Transverse colon (tissue), 4 donors: Measurements from ENCODE around the gene NUDCD3. TPM values are rescaled to one million over a fixed set of nuclear protein-coding genes. Genes with fewer than 3 reads are reported as not detected.

Experiments
- DNase-seq: peaks from one replicate; pipeline ENCODE4 v3.0.0-alpha.2; 2019
- H3K27ac ChIP-seq, 4 donors: fragments of 200-600 bp; sonication (generic); 2 replicates each; pipeline ENCODE4 v1.5.1; 2016 to 2018; ENCODE audit warnings: inconsistent platforms in 4 of 4
- H3K27me3 ChIP-seq: fragments of 200-600 bp; sonication (generic); 2 replicates; pipeline ENCODE4 v1.5.1; 2017; ENCODE audit warnings: inconsistent platforms
- H3K36me3 ChIP-seq, 4 donors: fragments of 200-600 bp; sonication (generic); 2 replicates each; pipeline ENCODE4 v1.5.1; 2017 to 2019; ENCODE audit warnings: inconsistent platforms in 4 of 4
- H3K4me1 ChIP-seq, 4 donors: fragments of 200-600 bp; sonication (generic); 2 replicates each; pipeline ENCODE4 v1.5.1; 2017 to 2020; ENCODE audit warnings: inconsistent platforms in 4 of 4
- H3K4me3 ChIP-seq, 4 donors: fragments of 200-600 bp; sonication (generic); 1 replicate in 1 of 4; 2 replicates in 3 of 4; pipeline versions ENCODE4 v1.5.1 to v1.6.1; 2017 to 2019; ENCODE audit warnings: inconsistent platforms in 4 of 4
- H3K9me3 ChIP-seq, 2 donors: fragments of 200-600 bp; sonication (generic); 2 replicates each; pipeline ENCODE4 v1.5.1; 2017 to 2019; ENCODE audit warnings: inconsistent platforms in 2 of 2
- EP300 ChIP-seq: sonication (generic); formaldehyde crosslinking; IDR thresholded peaks from one replicate; pipeline ENCODE4 v1.6.1; 2017; ENCODE audit warnings: antibody characterized with exemption, low read depth
- POLR2A ChIP-seq: fragments of 450-650 bp; IDR thresholded peaks from one replicate; pipeline ENCODE4 v1.6.1; 2016; ENCODE audit warnings: antibody characterized with exemption, mild to moderate bottlenecking, moderate library complexity
- POLR2AphosphoS5 ChIP-seq, 3 donors: sonication (generic); formaldehyde crosslinking; IDR thresholded peaks; one replicate each; pipeline ENCODE4 v1.6.1; 2016; ENCODE audit warnings: antibody characterized with exemption in 3 of 3
- WGBS, 2 donors: methylation state at CpG; one replicate each; pipeline ENCODE4 v1.1.5; 2018; ENCODE audit warnings: low coverage in 1 of 2; 5-methylcytosine and 5-hydroxymethylcytosine counted together
- in situ Hi-C, 4 donors: fragments of 200-750 bp; cut with MboI; loops; one replicate each; pipeline versions ENCODE4 v1.15.0 to v1.15.1; 2017; ENCODE audit warnings: low sequenced_read_pairs in 3 of 4, low pct_ligation_motif_present in 1 of 4, low pct_unique_long_range_greater_than_20kb in 1 of 4
- intact Hi-C: fragments of 100-400 bp; cut with DNase I; formaldehyde crosslinking; loops from one replicate; pipeline ENCODE4 v1.15.1; 2023; ENCODE audit warnings: low total_unique reads
- total RNA-seq, 4 donors: library from RNA; depleted of rRNA; stranded (reverse); fragments of >200 nt; gene quantifications; one replicate each; pipeline ENCODE4 v1.1.0, GENCODE V29; 2016
- TF ChIP-seq, protein P1 (sequence below), 5 experiments: fragments of 200-600 bp in 3 of 5; fragments of 450-650 bp in 2 of 5; sonication (generic) in 3 of 5; IDR thresholded peaks; 1 replicate in 2 of 5; 2 replicates in 3 of 5; pipeline ENCODE4 v1.5.1; 2016 to 2017; ENCODE audit warnings: antibody characterized with exemption in 5 of 5, inconsistent platforms in 3 of 5, mild to moderate bottlenecking in 2 of 5, moderate library complexity in 1 of 5

NUDCD3 gene
- total RNA-seq, 4 donors from 2014 or later = 31.9 to 76.7 (median 38.6) TPM

DNA sequence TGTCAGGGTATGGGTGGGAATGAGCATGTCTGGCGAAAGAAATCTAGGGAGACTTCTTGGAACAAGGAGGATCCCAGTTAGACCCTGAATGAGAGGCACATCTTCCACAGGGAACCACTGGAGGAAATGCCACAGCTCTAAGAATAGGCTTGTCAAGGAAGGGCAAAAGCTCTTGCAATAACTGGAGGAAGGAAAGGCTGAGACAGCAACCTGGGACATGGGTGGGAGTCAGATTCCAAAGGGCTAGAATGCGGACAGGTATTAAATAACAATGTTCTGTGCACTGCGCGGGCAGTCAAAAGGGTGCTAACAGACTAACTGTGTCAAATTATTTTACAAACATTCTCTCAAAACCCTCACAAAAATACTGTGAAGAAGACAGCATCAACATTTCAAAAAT, 4.5 kb downstream of the NUDCD3 start:
- H3K27ac ChIP-seq = no peak overlapping the region
- peaks cover 9 to 52% (median 28%) of the 10 kb centered on the region in 4 donors for H3K4me1 ChIP-seq
- intact Hi-C loops = loop anchor here (2.0 to 10.0 kb wide), 2 partner anchors 69 to 251 kb away; no protein-coding TSS in a partner anchor
- WGBS, 2 donors = 92 to 100% methylated on average over 4 of the region's 4 CpGs
- DNase-seq = no peak
- in situ Hi-C loops = loop anchor here in 2 of 4 donors (25.0 kb wide), 1 partner anchor 249 kb away; no protein-coding TSS in a partner anchor
- no peaks in the 10 kb centered on the region for H3K9me3 ChIP-seq
- H3K27me3 ChIP-seq = no peaks in the 10 kb centered on the region
- peaks cover 0 to 32% (median 15%) of the 10 kb centered on the region in 4 donors for H3K36me3 ChIP-seq
- TF ChIP-seq EP300 (no peak), POLR2A (no peak), POLR2AphosphoS5 (IDR thresholded peaks at IDR 0.05) (no peak)
- TF ChIP-seq, protein P1, sequence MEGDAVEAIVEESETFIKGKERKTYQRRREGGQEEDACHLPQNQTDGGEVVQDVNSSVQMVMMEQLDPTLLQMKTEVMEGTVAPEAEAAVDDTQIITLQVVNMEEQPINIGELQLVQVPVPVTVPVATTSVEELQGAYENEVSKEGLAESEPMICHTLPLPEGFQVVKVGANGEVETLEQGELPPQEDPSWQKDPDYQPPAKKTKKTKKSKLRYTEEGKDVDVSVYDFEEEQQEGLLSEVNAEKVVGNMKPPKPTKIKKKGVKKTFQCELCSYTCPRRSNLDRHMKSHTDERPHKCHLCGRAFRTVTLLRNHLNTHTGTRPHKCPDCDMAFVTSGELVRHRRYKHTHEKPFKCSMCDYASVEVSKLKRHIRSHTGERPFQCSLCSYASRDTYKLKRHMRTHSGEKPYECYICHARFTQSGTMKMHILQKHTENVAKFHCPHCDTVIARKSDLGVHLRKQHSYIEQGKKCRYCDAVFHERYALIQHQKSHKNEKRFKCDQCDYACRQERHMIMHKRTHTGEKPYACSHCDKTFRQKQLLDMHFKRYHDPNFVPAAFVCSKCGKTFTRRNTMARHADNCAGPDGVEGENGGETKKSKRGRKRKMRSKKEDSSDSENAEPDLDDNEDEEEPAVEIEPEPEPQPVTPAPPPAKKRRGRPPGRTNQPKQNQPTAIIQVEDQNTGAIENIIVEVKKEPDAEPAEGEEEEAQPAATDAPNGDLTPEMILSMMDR (IDR thresholded peaks at IDR 0.05) = no peak
- no peak overlapping the region for H3K4me3 ChIP-seq

DNA sequence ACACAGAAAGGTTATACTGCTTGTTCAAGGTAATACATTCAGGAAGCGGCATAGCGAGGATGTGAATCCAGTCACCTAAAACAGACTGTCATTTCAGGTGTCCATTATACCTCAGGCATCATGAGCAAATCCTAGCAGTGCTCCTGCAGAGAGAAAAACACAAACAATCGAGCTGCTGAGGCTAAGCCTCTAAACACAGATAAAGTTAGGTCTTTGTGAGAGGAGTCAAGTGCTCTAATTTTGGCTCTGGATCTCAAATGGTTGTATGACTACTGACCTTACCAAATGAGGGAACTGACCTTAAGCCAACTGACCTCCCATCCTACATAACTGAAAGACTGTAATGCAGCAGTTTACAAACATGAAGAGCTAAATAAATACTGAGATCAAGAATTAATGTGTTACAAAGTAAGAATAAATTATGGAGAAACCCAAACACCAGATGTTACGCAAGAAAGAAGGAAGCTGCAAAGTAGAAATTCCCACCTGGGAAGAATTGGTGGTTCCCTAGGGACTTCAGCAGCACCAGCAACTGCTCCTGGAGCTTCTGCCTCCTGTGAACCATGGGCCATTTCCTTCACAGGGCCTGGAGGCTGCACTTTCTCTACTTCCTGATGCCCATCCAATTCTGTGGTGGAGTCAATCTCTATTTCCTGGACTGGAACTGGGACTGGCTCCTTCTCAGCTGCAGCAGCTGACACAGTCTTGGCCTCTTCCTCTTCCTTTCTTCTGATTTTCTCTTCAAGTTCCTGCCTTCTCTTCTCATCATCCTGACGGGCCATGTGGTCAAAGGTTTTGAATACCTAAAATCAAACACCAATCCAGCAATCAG, 5.8 kb downstream of the NUDCD3 start:
- Histone ChIP-seq H3K36me3 (peaks cover 0 to 35% (median 17%) of the 10 kb centered on the region in 4 donors), H3K4me3 (no peak overlapping the region), H3K4me1 (peaks cover 9 to 50% (median 27%) of the 10 kb centered on the region in 4 donors), H3K9me3 (no peaks in the 10 kb centered on the region), H3K27ac (no peak overlapping the region), H3K27me3 (no peaks in the 10 kb centered on the region)
- TF ChIP-seq, protein P1 (IDR thresholded peaks at IDR 0.05) = no peak
- TF ChIP-seq EP300 (no peak), POLR2AphosphoS5 (IDR thresholded peaks at IDR 0.05) (no peak), POLR2A (no peak)
- intact Hi-C loops (loop anchor here (10.0 kb wide), 1 partner anchor 250 kb away; no protein-coding TSS in a partner anchor), in situ Hi-C loops (loop anchor here in 2 of 4 donors (25.0 kb wide), 1 partner anchor 247 kb away; no protein-coding TSS in a partner anchor)
- 93 to 96% methylated on average over 3 to 5 of the region's 5 CpGs for WGBS, 2 donors
- no peak for DNase-seq

DNA sequence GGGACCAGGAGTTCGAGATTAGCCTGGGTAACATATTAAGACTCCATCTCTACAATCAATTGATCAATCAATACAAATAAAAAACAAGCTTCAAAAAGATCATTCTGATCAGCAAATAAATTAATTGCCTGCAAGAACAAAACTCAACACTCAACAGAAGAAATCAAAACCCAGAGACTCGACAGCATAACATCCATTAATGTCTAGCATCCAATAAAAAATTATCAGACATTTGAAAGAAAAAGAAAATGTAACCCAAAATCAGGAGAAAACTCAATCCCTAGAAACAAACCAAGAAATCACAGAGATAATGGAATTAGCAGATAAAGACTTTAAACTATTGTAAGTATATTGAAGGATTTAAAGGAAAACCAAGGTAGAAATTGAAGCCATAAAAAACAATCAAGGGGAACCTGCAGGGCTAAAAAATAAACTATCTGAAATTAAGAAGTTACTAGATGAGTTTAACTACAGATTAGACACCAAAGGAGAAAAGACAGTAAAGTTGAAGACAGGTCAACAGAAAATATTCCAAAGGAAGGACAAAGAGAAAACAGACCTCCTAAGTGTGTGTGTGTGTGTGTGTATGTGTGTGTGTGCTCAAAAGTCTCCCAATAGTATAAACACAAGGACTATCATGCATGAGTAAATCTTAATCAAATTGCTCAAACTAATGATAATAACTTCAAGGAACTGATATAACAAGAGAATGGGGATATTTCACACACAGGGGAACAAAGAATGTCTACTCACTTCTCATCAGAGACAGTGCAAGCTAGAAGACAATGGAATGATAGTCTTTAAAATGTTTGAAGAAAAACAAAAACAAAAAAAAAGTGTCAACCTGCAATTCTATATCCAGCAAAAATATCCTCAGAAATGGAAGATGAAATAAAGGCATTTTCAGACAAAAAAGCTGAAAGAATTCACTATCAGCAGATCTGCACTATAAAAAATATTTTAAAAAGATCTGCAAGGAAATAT, 7.7 kb downstream of the NUDCD3 start:
- WGBS, 2 donors = 86 to 98% methylated on average over 1 to 2 of the region's 2 CpGs
- no peak for DNase-seq
- peaks cover 0 to 31% (median 8%) of the 10 kb centered on the region in 4 donors for H3K4me1 ChIP-seq
- H3K27ac ChIP-seq = no peak overlapping the region
- intact Hi-C loops (loop anchor here (10.0 kb wide), 1 partner anchor 248 kb away; no protein-coding TSS in a partner anchor), in situ Hi-C loops (loop anchor here in 2 of 4 donors (25.0 kb wide), 1 partner anchor 245 kb away; no protein-coding TSS in a partner anchor)
- no peaks in the 10 kb centered on the region for H3K9me3 ChIP-seq
- TF ChIP-seq POLR2A (no peak), POLR2AphosphoS5 (IDR thresholded peaks at IDR 0.05) (no peak), EP300 (no peak)
- TF ChIP-seq, protein P1 (IDR thresholded peaks at IDR 0.05) = no peak
- H3K27me3 ChIP-seq = no peaks in the 10 kb centered on the region
- H3K36me3 ChIP-seq = peaks cover 0 to 49% (median 19%) of the 10 kb centered on the region in 4 donors
- no peak overlapping the region for H3K4me3 ChIP-seq
